ENCODE results near the gene PBX3. TPM values are rescaled to one million over a fixed set of nuclear protein-coding genes. Genes with fewer than 3 reads are reported as not detected.

Gene PBX3
- total RNA-seq, 1 donor from 2014 or later: 37.6 TPM

- H3K27me3 Mint-ChIP-seq (ENCODE audit: unreplicated experiment): no peaks in the 10 kb centered on the region
- TF ChIP-seq CTCF (IDR thresholded peaks at IDR 0.05; ENCODE audit: unreplicated experiment): no peak
- H3K27ac Mint-ChIP-seq (ENCODE audit: unreplicated experiment): no peak overlapping the region
- no peak overlapping the region for H3K4me3 Mint-ChIP-seq (ENCODE audit: unreplicated experiment)
- DNase-seq (ENCODE audit: low spot score): no peak
- no peaks in the 10 kb centered on the region for H3K4me1 Mint-ChIP-seq (ENCODE audit: unreplicated experiment)
- H3K36me3 Mint-ChIP-seq (ENCODE audit: low read depth, unreplicated experiment): no peaks in the 10 kb centered on the region
- H3K9me3 Mint-ChIP-seq (ENCODE audit: unreplicated experiment): no peaks in the 10 kb centered on the region
Observed at GRCh38 chr9:125997196-125997823, 250.1 kb downstream of the PBX3 start.

- Mint-ChIP-seq H3K4me1 (ENCODE audit: unreplicated experiment) (no peaks in the 10 kb centered on the region), H3K36me3 (ENCODE audit: low read depth, unreplicated experiment) (no peaks in the 10 kb centered on the region)
Observed at GRCh38 chr9:125998837-125999503, 251.8 kb downstream of the PBX3 start.

GRCh38 chr9:125999504-125999881 lies 252.3 kb downstream of the PBX3 start:
- Mint-ChIP-seq H3K4me1 (ENCODE audit: unreplicated experiment) (no peaks in the 10 kb centered on the region), H3K36me3 (ENCODE audit: low read depth, unreplicated experiment) (no peaks in the 10 kb centered on the region), H3K4me3 (ENCODE audit: unreplicated experiment) (no peak overlapping the region), H3K9me3 (ENCODE audit: unreplicated experiment) (no peaks in the 10 kb centered on the region), H3K27me3 (ENCODE audit: unreplicated experiment) (no peaks in the 10 kb centered on the region), H3K27ac (ENCODE audit: unreplicated experiment) (no peak overlapping the region)
- no peak for DNase-seq (ENCODE audit: low spot score)
- TF ChIP-seq CTCF (IDR thresholded peaks at IDR 0.05; ENCODE audit: unreplicated experiment): no peak

More at GRCh38 chr9:125998837-125999503, 251.8 kb downstream of the PBX3 start:
- Mint-ChIP-seq H3K27ac (ENCODE audit: unreplicated experiment) (no peak overlapping the region), H3K4me3 (ENCODE audit: unreplicated experiment) (no peak overlapping the region), H3K27me3 (ENCODE audit: unreplicated experiment) (no peaks in the 10 kb centered on the region), H3K9me3 (ENCODE audit: unreplicated experiment) (no peaks in the 10 kb centered on the region)
- no peak for DNase-seq (ENCODE audit: low spot score)
- TF ChIP-seq CTCF (IDR thresholded peaks at IDR 0.05; ENCODE audit: unreplicated experiment): no peak

GRCh38 chr9:126000256-126000655 lies 253.1 kb downstream of the PBX3 start:
- Mint-ChIP-seq H3K27ac (ENCODE audit: unreplicated experiment) (no peak overlapping the region), H3K36me3 (ENCODE audit: low read depth, unreplicated experiment) (no peaks in the 10 kb centered on the region), H3K4me1 (ENCODE audit: unreplicated experiment) (no peaks in the 10 kb centered on the region), H3K4me3 (ENCODE audit: unreplicated experiment) (no peak overlapping the region), H3K9me3 (ENCODE audit: unreplicated experiment) (no peaks in the 10 kb centered on the region), H3K27me3 (ENCODE audit: unreplicated experiment) (no peaks in the 10 kb centered on the region)
- no peak for TF ChIP-seq CTCF (IDR thresholded peaks at IDR 0.05; ENCODE audit: unreplicated experiment)
- DNase-seq (ENCODE audit: low spot score): no peak

All from endothelial cell (in vitro differentiated cells).